Measurements from ENCODE around the gene OXSR1.

Gene OXSR1

DNA sequence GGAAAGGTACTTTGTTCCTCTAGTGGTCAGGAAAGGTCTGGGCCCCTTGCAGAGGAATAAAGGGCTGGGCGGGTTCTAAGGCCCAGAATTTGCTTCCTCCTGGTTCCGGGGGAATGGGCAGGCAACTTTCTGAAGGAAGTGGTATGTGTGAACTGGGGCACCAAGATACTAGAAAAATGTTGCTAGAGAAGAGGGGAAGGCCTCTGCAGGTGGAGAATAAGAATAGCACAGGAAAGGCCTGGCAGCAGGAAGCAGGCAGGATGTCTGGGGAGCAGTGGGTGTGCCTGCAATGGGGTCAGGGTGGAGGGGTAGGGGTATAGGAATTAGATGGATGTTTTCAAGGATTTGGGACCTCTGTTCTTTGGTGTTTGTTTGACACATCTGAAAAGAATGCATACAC lies 102.3 kb downstream of the OXSR1 start:
- Histone ChIP-seq H3K79me2 (ENCODE audit: control insufficient read depth, insufficient read depth, low read length, poor library complexity) (no peaks in the 10 kb centered on the region), H2BK120ac (ENCODE audit: insufficient read depth, low read length, poor library complexity) (no peak overlapping the region), H3K18ac (ENCODE audit: low read length) (no peak overlapping the region), H3K9me3 (ENCODE audit: insufficient read depth, low read depth, low read length) (no peaks in the 10 kb centered on the region), H3K14ac (ENCODE audit: low read length) (no peak overlapping the region), H3K4ac (ENCODE audit: low read depth, low read length) (no peak overlapping the region), H3K4me2 (ENCODE audit: low read length) (no peak overlapping the region), H3K4me1 (ENCODE audit: control insufficient read depth in 1 of 2, insufficient read depth in 2 of 2, low read length in 2 of 2) (peaks cover 0 to 2% of the 10 kb centered on the region in 2 experiments), H2BK5ac (ENCODE audit: low read depth, low read length, poor library complexity) (no peak overlapping the region), H4K8ac (ENCODE audit: low read depth, low read length) (no peak overlapping the region), H2AFZ (ENCODE audit: insufficient read depth, low read length, poor library complexity) (no peak overlapping the region), H4K12ac (ENCODE audit: low read depth, low read length) (no peak overlapping the region), H2AK5ac (ENCODE audit: low read length) (no peak overlapping the region), H3K27ac (ENCODE audit: low read depth, low read length) (no peak overlapping the region), H2BK12ac (ENCODE audit: low read length) (no peak overlapping the region), H3K27me3 (ENCODE audit: insufficient read depth, low read length) (no peaks in the 10 kb centered on the region), H3K23ac (ENCODE audit: low read length) (no peak overlapping the region), H4K91ac (ENCODE audit: low read depth, low read length) (no peak overlapping the region), H3K36me3 (ENCODE audit: control insufficient read depth in 1 of 2, insufficient read depth in 2 of 2, low read length in 2 of 2) (no peaks in the 10 kb centered on the region), H3K4me3 (ENCODE audit: low read depth, low read length) (no peak overlapping the region), H3K9ac (ENCODE audit: low read length) (no peak overlapping the region), H3K79me1 (ENCODE audit: low read length) (no peaks in the 10 kb centered on the region)
- no CpG with 5 or more reads among the region's 2 CpGs for WGBS (ENCODE audit: extremely low coverage, insufficient coverage, insufficient read length)
- no peak for DNase-seq

DNA sequence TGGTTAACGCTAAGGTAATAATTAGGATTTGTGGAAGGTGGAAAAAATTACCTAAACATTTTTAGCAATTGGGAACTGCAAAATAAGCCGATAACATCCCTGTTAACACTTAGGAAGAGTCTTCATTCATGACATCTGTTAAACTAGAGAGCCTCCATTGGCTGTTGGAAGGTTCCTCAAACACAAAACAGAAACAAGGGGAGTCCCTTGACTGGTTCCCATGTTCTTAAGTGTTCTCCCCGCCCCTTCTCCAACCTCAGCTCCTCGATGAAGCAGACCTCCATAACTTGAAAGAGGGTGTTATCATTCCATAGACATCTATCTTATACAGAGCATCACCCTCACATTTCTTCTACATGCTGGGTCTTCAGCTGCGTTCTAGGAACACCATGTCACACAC lies 102.8 kb downstream of the OXSR1 start:
- WGBS (ENCODE audit: extremely low coverage, insufficient coverage, insufficient read length) = no CpG with 5 or more reads among the region's 5 CpGs
- Histone ChIP-seq H3K79me1 (ENCODE audit: low read length) (no peaks in the 10 kb centered on the region), H2BK5ac (ENCODE audit: low read depth, low read length, poor library complexity) (no peak overlapping the region), H2AFZ (ENCODE audit: insufficient read depth, low read length, poor library complexity) (no peak overlapping the region), H3K79me2 (ENCODE audit: control insufficient read depth, insufficient read depth, low read length, poor library complexity) (no peaks in the 10 kb centered on the region), H3K4me1 (ENCODE audit: control insufficient read depth in 1 of 2, insufficient read depth in 2 of 2, low read length in 2 of 2) (peaks cover 0 to 2% of the 10 kb centered on the region in 2 experiments), H3K4me3 (ENCODE audit: low read depth, low read length) (no peak overlapping the region), H3K23ac (ENCODE audit: low read length) (no peak overlapping the region), H3K9ac (ENCODE audit: low read length) (no peak overlapping the region), H3K27ac (ENCODE audit: low read depth, low read length) (no peak overlapping the region), H4K91ac (ENCODE audit: low read depth, low read length) (no peak overlapping the region), H2BK12ac (ENCODE audit: low read length) (no peak overlapping the region), H3K14ac (ENCODE audit: low read length) (no peak overlapping the region), H4K12ac (ENCODE audit: low read depth, low read length) (no peak overlapping the region), H2BK120ac (ENCODE audit: insufficient read depth, low read length, poor library complexity) (no peak overlapping the region), H4K8ac (ENCODE audit: low read depth, low read length) (no peak overlapping the region), H3K4me2 (ENCODE audit: low read length) (no peak overlapping the region), H3K9me3 (ENCODE audit: insufficient read depth, low read depth, low read length) (no peaks in the 10 kb centered on the region), H3K36me3 (ENCODE audit: control insufficient read depth in 1 of 2, insufficient read depth in 2 of 2, low read length in 2 of 2) (no peaks in the 10 kb centered on the region), H3K18ac (ENCODE audit: low read length) (no peak overlapping the region), H3K4ac (ENCODE audit: low read depth, low read length) (no peak overlapping the region), H3K27me3 (ENCODE audit: insufficient read depth, low read length) (no peaks in the 10 kb centered on the region), H2AK5ac (ENCODE audit: low read length) (no peak overlapping the region)
- no peak for DNase-seq

DNA sequence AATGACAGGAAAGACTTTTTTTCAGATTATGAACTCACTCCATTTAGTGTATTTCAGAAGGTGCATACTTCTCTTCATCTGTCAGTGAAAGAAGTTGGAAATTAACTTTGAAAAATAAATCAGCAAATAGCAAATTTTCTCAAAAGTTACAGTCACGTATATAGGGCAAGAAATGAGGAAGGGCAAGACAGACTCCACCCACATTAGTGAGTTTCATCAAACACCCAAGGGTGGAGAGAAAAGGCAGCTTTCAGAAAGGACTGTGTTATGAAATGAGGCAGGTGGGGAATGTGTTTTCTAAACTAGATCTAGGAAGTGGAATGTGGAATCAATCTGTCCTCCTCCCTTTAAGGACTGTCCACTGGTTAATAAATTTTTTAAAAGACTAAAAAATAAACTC lies 103.2 kb downstream of the OXSR1 start:
- no peaks in the 10 kb centered on the region for H3K79me1 ChIP-seq (ENCODE audit: low read length)
- H2AFZ ChIP-seq (ENCODE audit: insufficient read depth, low read length, poor library complexity) = no peak overlapping the region
- no peaks in the 10 kb centered on the region for H3K9me3 ChIP-seq (ENCODE audit: insufficient read depth, low read depth, low read length)
- H3K14ac ChIP-seq (ENCODE audit: low read length) = no peak overlapping the region
- no peak overlapping the region for H4K8ac ChIP-seq (ENCODE audit: low read depth, low read length)
- no peak overlapping the region for H3K4me3 ChIP-seq (ENCODE audit: low read depth, low read length)
- H3K4me2 ChIP-seq (ENCODE audit: low read length) = no peak overlapping the region
- H2AK5ac ChIP-seq (ENCODE audit: low read length) = no peak overlapping the region
- WGBS (ENCODE audit: extremely low coverage, insufficient coverage, insufficient read length) = no CpG with 5 or more reads among the region's 1 CpG
- H4K12ac ChIP-seq (ENCODE audit: low read depth, low read length) = no peak overlapping the region
- H4K91ac ChIP-seq (ENCODE audit: low read depth, low read length) = no peak overlapping the region
- DNase-seq = no peak
- no peaks in the 10 kb centered on the region for H3K27me3 ChIP-seq (ENCODE audit: insufficient read depth, low read length)
- no peak overlapping the region for H3K9ac ChIP-seq (ENCODE audit: low read length)
- no peak overlapping the region for H3K27ac ChIP-seq (ENCODE audit: low read depth, low read length)
- peaks cover 0 to 2% of the 10 kb centered on the region in 2 experiments for H3K4me1 ChIP-seq (ENCODE audit: control insufficient read depth in 1 of 2, insufficient read depth in 2 of 2, low read length in 2 of 2)
- H2BK12ac ChIP-seq (ENCODE audit: low read length) = no peak overlapping the region
- H3K18ac ChIP-seq (ENCODE audit: low read length) = no peak overlapping the region
- H3K36me3 ChIP-seq (ENCODE audit: control insufficient read depth in 1 of 2, insufficient read depth in 2 of 2, low read length in 2 of 2) = no peaks in the 10 kb centered on the region
- H3K4ac ChIP-seq (ENCODE audit: low read depth, low read length) = no peak overlapping the region
- H3K23ac ChIP-seq (ENCODE audit: low read length) = no peak overlapping the region
- no peak overlapping the region for H2BK5ac ChIP-seq (ENCODE audit: low read depth, low read length, poor library complexity)
- H2BK120ac ChIP-seq (ENCODE audit: insufficient read depth, low read length, poor library complexity) = no peak overlapping the region
- no peaks in the 10 kb centered on the region for H3K79me2 ChIP-seq (ENCODE audit: control insufficient read depth, insufficient read depth, low read length, poor library complexity)

DNA sequence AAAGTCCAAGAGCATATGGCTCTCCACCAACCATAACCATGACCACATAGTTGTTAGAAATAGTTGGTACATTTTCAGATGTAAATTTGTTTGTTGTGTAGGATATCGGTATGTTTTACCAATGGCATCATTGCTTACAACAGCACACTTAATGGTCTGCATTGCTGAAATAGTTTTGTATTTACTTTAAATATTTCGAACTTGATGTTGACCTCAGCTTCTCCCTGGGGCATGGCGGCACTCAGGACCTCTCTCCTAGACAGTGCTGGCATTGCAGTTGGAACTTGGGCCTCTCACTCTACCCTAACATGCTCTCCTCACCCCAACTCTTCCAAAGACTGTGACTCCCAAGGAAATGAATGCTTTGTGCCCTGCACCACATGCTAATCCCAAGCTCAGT lies 105.3 kb downstream of the OXSR1 start:
- H2AFZ ChIP-seq (ENCODE audit: insufficient read depth, low read length, poor library complexity) = no peak overlapping the region
- H3K4me2 ChIP-seq (ENCODE audit: low read length) = no peak overlapping the region
- no peaks in the 10 kb centered on the region for H3K4me1 ChIP-seq (ENCODE audit: control insufficient read depth in 1 of 2, insufficient read depth in 2 of 2, low read length in 2 of 2)
- no CpG with 5 or more reads among the region's 3 CpGs for WGBS (ENCODE audit: extremely low coverage, insufficient coverage, insufficient read length)
- H3K4ac ChIP-seq (ENCODE audit: low read depth, low read length) = no peak overlapping the region
- H3K4me3 ChIP-seq (ENCODE audit: low read depth, low read length) = no peak overlapping the region
- no peak overlapping the region for H2BK5ac ChIP-seq (ENCODE audit: low read depth, low read length, poor library complexity)
- peaks cover 0 to 6% of the 10 kb centered on the region in 2 experiments for H3K36me3 ChIP-seq (ENCODE audit: control insufficient read depth in 1 of 2, insufficient read depth in 2 of 2, low read length in 2 of 2)
- no peak overlapping the region for H2BK120ac ChIP-seq (ENCODE audit: insufficient read depth, low read length, poor library complexity)
- no peak overlapping the region for H3K18ac ChIP-seq (ENCODE audit: low read length)
- H3K9me3 ChIP-seq (ENCODE audit: insufficient read depth, low read depth, low read length) = no peaks in the 10 kb centered on the region
- H3K14ac ChIP-seq (ENCODE audit: low read length) = no peak overlapping the region
- H2BK12ac ChIP-seq (ENCODE audit: low read length) = no peak overlapping the region
- H4K12ac ChIP-seq (ENCODE audit: low read depth, low read length) = no peak overlapping the region
- H3K27me3 ChIP-seq (ENCODE audit: insufficient read depth, low read length) = no peaks in the 10 kb centered on the region
- H3K9ac ChIP-seq (ENCODE audit: low read length) = no peak overlapping the region
- H3K79me2 ChIP-seq (ENCODE audit: control insufficient read depth, insufficient read depth, low read length, poor library complexity) = no peaks in the 10 kb centered on the region
- no peak overlapping the region for H4K91ac ChIP-seq (ENCODE audit: low read depth, low read length)
- H3K27ac ChIP-seq (ENCODE audit: low read depth, low read length) = no peak overlapping the region
- no peak overlapping the region for H4K8ac ChIP-seq (ENCODE audit: low read depth, low read length)
- no peak overlapping the region for H3K23ac ChIP-seq (ENCODE audit: low read length)
- no peak overlapping the region for H2AK5ac ChIP-seq (ENCODE audit: low read length)
- H3K79me1 ChIP-seq (ENCODE audit: low read length) = no peaks in the 10 kb centered on the region
- DNase-seq = peak; percentile 18 to 72

Data from trophoblast cell (in vitro differentiated cells and primary cell).